ENCODE measurements around the gene NLGN1. TPM values are rescaled to one million over a fixed set of nuclear protein-coding genes. Genes with fewer than 3 reads are reported as not detected.
A peak's percentile ranks its signal among the peaks of the same experiment; 100 is the strongest.

The NLGN1 gene
- total RNA-seq, 1 experiment from 2014 or later, result 5.2 TPM

DNA sequence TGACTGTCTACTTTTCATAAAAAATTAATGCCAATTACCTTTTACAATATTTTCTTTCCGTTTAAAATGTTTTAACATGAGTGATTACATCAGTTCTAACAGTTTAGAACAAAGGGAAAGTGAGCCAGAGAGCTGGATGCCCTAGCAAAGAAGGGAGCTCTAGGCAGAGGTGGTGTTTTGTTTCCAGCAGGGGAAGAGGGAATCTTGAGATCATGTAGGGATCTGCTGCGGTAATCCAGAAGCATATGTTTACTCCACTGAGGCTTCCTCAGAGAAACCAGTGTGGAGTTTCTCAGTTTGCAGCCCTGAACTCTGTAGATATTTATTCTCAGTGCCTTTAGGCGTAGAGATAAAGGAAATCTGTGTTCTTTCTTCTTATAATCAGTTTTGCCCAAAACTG is 399.3 kb downstream of the NLGN1 start:
- Histone ChIP-seq H2BK120ac (ENCODE audit: low read depth, low read length, poor library complexity, severe bottlenecking) (no peak overlapping the region), H3K23me2 (ENCODE audit: insufficient read length, low read depth, low read length, poor library complexity, severe bottlenecking) (no peaks in the 10 kb centered on the region), H3K27ac (ENCODE audit: insufficient read length, low read depth, low read length) (no peak overlapping the region), H3K56ac (ENCODE audit: insufficient read length, low read depth, low read length) (no peak overlapping the region), H2BK5ac (ENCODE audit: insufficient read length, low read length) (no peak overlapping the region), H4K8ac (replicated peaks; ENCODE audit: insufficient read length, low read depth, low read length) (no peak overlapping the region), H3T11ph (ENCODE audit: low read length) (no peak overlapping the region), H2AK5ac (ENCODE audit: insufficient read length, low read length) (no peak overlapping the region), H3K4me1 (ENCODE audit: insufficient read depth, low read length) (no peaks in the 10 kb centered on the region; the same call in 1 of the 2 replicates), H3K9ac (ENCODE audit: extremely low read depth, insufficient read length, low read length) (no peak overlapping the region), H3K79me1 (ENCODE audit: insufficient read depth, low read depth, low read length, poor library complexity, severe bottlenecking) (no peaks in the 10 kb centered on the region), H4K20me1 (ENCODE audit: control insufficient read depth, insufficient read depth, insufficient read length) (no peaks in the 10 kb centered on the region), H2BK20ac (ENCODE audit: low read depth, low read length, poor library complexity, severe bottlenecking) (no peak overlapping the region), H2BK15ac (ENCODE audit: low read depth, low read length) (no peak overlapping the region), H3K23ac (ENCODE audit: insufficient read length, low read depth, low read length) (no peak overlapping the region), H3K18ac (ENCODE audit: insufficient read length, low read depth, low read length) (no peak overlapping the region), H3K4ac (ENCODE audit: low read depth, low read length) (no peak overlapping the region), H3K4me2 (ENCODE audit: insufficient read depth, insufficient read length, low read length) (no peak overlapping the region), H3K27me3 (ENCODE audit: insufficient read depth, low read length) (no peaks in the 10 kb centered on the region), H3K79me2 (ENCODE audit: insufficient read depth, low read length) (no peaks in the 10 kb centered on the region), H3K14ac (ENCODE audit: insufficient read depth, low read length) (no peak overlapping the region), H4K5ac (ENCODE audit: insufficient read length, low read depth, low read length) (no peak overlapping the region), H2BK12ac (ENCODE audit: insufficient read length, low read depth, low read length) (no peak overlapping the region), H3K9me3 (ENCODE audit: control insufficient read depth, low read depth, low read length) (no peaks in the 10 kb centered on the region), H2AFZ (ENCODE audit: low read length) (no peak overlapping the region), H4K91ac (ENCODE audit: insufficient read length, low read depth, low read length) (no peak overlapping the region)
- H3K36me3 Mint-ChIP-seq (ENCODE audit: insufficient read depth in 1 of 3, low read depth in 3 of 3), result no peaks in the 10 kb centered on the region
- peaks cover 48 to 50% of the 10 kb centered on the region in 2 experiments for H3K4me1 Mint-ChIP-seq
- peak overlapping the region in 2 of 3 experiments; percentile 66 to 89; a peak in 6 of 7 replicates for H3K27ac Mint-ChIP-seq
- H3K4me3 Mint-ChIP-seq, result no peak overlapping the region
- H3K27me3 Mint-ChIP-seq (ENCODE audit: low read depth), result no peaks in the 10 kb centered on the region; the same call in 1 of the 2 replicates
- no peak for DNase-seq
- WGBS (ENCODE audit: extremely low coverage, insufficient read length, low lambda C conversion rate), result no CpG with 5 or more reads among the region's 3 CpGs
- TF ChIP-seq, protein P1, sequence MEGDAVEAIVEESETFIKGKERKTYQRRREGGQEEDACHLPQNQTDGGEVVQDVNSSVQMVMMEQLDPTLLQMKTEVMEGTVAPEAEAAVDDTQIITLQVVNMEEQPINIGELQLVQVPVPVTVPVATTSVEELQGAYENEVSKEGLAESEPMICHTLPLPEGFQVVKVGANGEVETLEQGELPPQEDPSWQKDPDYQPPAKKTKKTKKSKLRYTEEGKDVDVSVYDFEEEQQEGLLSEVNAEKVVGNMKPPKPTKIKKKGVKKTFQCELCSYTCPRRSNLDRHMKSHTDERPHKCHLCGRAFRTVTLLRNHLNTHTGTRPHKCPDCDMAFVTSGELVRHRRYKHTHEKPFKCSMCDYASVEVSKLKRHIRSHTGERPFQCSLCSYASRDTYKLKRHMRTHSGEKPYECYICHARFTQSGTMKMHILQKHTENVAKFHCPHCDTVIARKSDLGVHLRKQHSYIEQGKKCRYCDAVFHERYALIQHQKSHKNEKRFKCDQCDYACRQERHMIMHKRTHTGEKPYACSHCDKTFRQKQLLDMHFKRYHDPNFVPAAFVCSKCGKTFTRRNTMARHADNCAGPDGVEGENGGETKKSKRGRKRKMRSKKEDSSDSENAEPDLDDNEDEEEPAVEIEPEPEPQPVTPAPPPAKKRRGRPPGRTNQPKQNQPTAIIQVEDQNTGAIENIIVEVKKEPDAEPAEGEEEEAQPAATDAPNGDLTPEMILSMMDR (conservative IDR thresholded peaks at IDR 0.05), result no peak
- no peaks in the 10 kb centered on the region for H3K9me3 Mint-ChIP-seq

All from H9 (cell line).